Stimulated activated CD4-positive, alpha-beta T cell treated with anti-CD3 and anti-CD28 coated beads, Interleukin-2, amount 100 ng/mL, for 4 hours (primary cell): ENCODE results near the gene XRN1.
"Not testable (repeated sequence)": the region's sequence is repeated elsewhere in the genome, so short reads cannot be mapped to it uniquely, and the experiment has no call there.

Source experiments
- DNase-seq: peaks from one replicate; pipeline ENCODE4 v3.0.0-alpha.2; 2020; ENCODE audit warnings: low read depth

XRN1 gene

GRCh38 chr3:142337994-142338393, 109.8 kb downstream of the XRN1 start:
- no peak for DNase-seq

- DNase-seq, result no peak
Measured at GRCh38 chr3:142332390-142332789, 115.4 kb downstream of the XRN1 start.

GRCh38 chr3:142324275-142324953, 123.4 kb downstream of the XRN1 start:
- not testable (repeated sequence) for DNase-seq

GRCh38 chr3:142319912-142320311, 127.9 kb downstream of the XRN1 start:
- no peak for DNase-seq

- DNase-seq, result no peak
Measured at GRCh38 chr3:142319094-142319493, 128.7 kb downstream of the XRN1 start.

- DNase-seq, result no peak
Measured at GRCh38 chr3:142318331-142318730, 129.5 kb downstream of the XRN1 start.

- not testable (repeated sequence) for DNase-seq
Measured at GRCh38 chr3:142315978-142316388, 131.9 kb downstream of the XRN1 start.

- no peak for DNase-seq
Measured at GRCh38 chr3:142315083-142315482, 132.8 kb downstream of the XRN1 start.

- DNase-seq, result no peak
Measured at GRCh38 chr3:142310439-142310838, 137.4 kb downstream of the XRN1 start.

GRCh38 chr3:142302847-142303246, 145.0 kb downstream of the XRN1 start:
- DNase-seq, result not testable (repeated sequence)

- DNase-seq, result no peak
Measured at GRCh38 chr3:142298626-142299025, 149.2 kb downstream of the XRN1 start.

- DNase-seq, result no peak
Measured at GRCh38 chr3:142296507-142296906, 151.3 kb downstream of the XRN1 start.

- no peak for DNase-seq
Measured at GRCh38 chr3:142287866-142288638, 159.8 kb downstream of the XRN1 start.

GRCh38 chr3:142285083-142285517, 162.7 kb downstream of the XRN1 start:
- no peak for DNase-seq

- DNase-seq, result no peak
Measured at GRCh38 chr3:142282503-142282902, 165.3 kb downstream of the XRN1 start.

GRCh38 chr3:142281474-142281873, 166.4 kb downstream of the XRN1 start:
- no peak for DNase-seq

GRCh38 chr3:142279965-142280590, 167.8 kb downstream of the XRN1 start:
- peak; percentile 12 for DNase-seq

- DNase-seq, result no peak
Measured at GRCh38 chr3:142278451-142278850, 169.4 kb downstream of the XRN1 start.

- DNase-seq, result no peak
Measured at GRCh38 chr3:142276781-142277180, 171.1 kb downstream of the XRN1 start.

GRCh38 chr3:142275856-142276255, 172.0 kb downstream of the XRN1 start:
- DNase-seq, result no peak

GRCh38 chr3:142274908-142275307, 172.9 kb downstream of the XRN1 start:
- no peak for DNase-seq

- DNase-seq, result no peak
Measured at GRCh38 chr3:142273501-142273900, 174.3 kb downstream of the XRN1 start.
